Forelimb muscle (tissue), 1 donor: Measurements from ENCODE around the gene PWWP2A. TPM values are rescaled to one million over a fixed set of nuclear protein-coding genes. Genes with fewer than 3 reads are reported as not detected.

Source experiments
- DNase-seq: peaks from one replicate; pipeline ENCODE4 v3.0.0-alpha.2; 2013; ENCODE audit warnings: low read depth
- polyA plus RNA-seq: library from polyadenylated mRNA; unstranded; fragments of 120-200 nt; gene quantifications from one replicate; pipeline ENCODE4 v1.2.1, GENCODE V29; 2013; ENCODE audit not compliant: insufficient read length

PWWP2A gene
- polyA plus RNA-seq, 1 donor = 14.1 TPM

- DNase-seq = no peak
Measured at GRCh38 chr5:160133071-160133917, 14.0 kb upstream of the PWWP2A start.

GRCh38 chr5:160129841-160130240 is 10.6 kb upstream of the PWWP2A start:
- DNase-seq = no peak

DNA sequence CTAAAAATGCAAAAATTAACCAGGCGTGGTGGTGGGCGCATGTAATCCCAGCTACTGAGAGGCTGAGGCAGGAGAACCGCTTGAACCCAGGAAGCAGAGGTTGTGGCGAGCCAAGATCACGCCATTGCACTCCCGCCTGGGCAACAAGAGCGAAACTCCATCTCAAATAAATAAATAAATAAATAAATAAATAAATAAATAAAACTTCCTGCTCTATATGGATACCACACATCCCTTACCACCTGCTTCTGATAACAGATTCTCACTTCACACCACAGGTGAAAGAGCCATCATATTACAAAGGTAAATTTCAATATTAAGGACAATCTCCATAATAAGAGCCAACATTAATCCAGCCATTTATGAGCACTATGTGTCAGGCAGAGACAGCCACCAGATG is 9.4 kb upstream of the PWWP2A start:
- DNase-seq = no peak

GRCh38 chr5:160119905-160120266 is 636 bp upstream of the PWWP2A start:
- no peak for DNase-seq

- no peak for DNase-seq
Measured at GRCh38 chr5:160118349-160119141, 705 bp downstream of the PWWP2A start.

DNA sequence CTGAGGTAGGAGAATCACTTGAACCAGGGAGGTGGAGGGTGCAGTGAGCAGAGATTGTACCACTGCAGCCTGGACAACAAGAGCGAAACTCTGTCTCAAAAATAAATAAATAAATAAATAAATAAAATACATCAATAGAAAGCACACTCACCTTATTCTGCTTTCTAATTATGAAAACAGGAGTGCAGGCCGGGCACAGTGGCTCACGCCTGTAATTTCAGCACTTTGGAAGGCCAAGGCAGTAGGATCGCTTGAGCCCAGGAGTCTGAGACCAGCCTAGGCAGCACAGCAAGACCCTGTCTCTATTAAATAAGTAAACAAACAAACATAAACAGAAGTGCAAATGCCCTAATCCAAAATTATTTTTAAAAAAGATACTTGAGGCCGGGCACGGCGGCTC is 2.3 kb downstream of the PWWP2A start:
- no peak for DNase-seq

DNA sequence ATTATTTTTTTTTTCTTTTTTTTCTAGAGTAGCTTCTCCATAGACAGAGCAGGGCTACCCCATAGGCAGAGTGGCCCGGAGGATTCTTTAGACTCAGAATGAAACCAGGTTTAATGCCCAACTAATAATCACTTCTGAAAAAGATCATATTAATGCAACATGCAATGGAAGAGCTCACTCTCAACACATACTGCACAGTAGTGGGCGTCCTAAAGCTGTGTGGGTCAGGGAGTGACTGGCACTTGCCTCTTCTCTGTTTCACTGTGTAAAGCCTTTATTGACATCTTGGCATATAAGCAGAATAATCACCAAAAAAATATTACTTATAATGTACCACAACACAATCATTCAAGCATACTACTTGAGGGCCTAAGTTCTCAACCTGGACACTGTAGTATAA is 11.1 kb downstream of the PWWP2A start:
- no peak for DNase-seq

GRCh38 chr5:160105686-160106360 is 13.4 kb downstream of the PWWP2A start:
- DNase-seq = no peak

- no peak for DNase-seq
Measured at GRCh38 chr5:160097991-160098390, 21.3 kb downstream of the PWWP2A start.

DNA sequence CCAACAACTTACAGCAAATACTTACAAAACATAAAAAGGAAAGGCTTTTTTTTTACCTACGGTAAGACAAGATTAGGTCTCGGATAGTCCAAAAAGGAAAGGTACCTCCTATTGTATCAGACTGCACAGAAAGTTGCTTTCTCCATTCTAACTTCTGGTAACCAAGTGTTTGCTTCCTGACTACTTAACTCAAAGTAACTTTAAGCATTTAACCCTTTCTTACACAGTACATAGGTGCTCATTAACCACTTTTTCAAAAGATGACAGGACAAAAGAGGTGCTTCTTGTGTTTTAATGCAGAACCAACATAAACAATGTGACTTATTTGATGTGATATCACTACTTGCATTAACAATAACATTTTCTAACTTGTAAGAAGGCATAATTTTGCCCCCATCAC is 23.1 kb downstream of the PWWP2A start:
- no peak for DNase-seq

- DNase-seq = no peak
Measured at GRCh38 chr5:160092960-160093707, 26.1 kb downstream of the PWWP2A start.

DNA sequence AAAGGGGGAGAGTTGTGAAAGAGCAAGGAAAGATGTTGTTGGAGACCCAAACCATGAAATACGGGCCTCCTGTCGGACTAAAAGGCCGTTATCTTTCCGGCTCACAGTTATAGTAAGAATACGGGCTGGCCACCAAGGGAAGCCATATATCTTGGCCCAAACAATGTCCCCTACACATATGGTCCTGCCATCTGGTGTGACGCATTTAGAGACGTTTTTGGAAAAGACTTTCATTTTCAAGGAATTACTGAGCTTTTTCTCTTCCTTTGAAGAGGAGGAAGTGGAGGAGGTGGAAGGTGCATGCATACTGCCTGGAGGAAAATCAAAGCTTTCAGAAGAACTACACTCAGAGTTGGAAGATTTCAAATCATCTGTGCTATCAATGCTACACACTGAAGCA is 26.7 kb downstream of the PWWP2A start:
- no peak for DNase-seq

- no peak for DNase-seq
Measured at GRCh38 chr5:160090059-160090458, 29.2 kb downstream of the PWWP2A start.

DNA sequence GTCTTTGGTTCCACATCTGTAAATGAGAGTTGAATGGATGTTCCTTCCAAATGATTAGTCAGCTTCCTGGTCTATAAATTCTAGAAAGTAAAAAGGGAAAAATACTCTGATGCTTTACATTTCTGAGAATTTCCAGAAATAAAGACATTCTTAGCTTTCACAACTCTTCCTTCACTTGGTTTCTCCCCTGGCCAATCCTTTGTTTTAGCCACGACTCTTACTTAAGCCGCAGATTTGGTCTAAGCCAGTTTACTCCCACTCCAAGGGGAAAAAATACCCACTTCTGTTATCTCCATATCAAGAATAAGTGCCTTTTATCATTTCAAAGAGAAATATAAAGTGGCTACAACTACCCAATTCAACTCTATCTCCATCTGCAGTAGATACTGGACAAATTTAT is 29.7 kb downstream of the PWWP2A start:
- no peak for DNase-seq

GRCh38 chr5:160088805-160089204 is 30.4 kb downstream of the PWWP2A start:
- no peak for DNase-seq

DNA sequence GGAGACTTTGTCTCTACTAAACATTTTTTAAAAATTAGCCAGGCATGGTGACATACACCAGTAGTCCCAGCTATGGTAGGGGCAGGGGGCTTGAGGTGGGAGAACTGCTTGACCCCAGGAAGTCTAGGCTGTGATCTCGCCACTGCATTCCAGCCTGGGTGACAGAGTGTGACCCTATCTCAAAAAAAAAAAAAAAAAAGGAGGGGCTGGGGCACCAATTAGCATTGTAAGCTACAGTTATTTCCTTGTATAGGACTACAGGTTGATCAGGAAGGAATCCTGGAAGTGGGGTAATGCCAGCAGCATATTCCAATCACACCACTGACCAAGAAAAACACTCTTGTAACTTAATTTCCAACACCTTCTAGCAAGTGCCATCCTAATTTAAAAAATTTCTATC is 32.1 kb downstream of the PWWP2A start:
- DNase-seq = no peak

DNA sequence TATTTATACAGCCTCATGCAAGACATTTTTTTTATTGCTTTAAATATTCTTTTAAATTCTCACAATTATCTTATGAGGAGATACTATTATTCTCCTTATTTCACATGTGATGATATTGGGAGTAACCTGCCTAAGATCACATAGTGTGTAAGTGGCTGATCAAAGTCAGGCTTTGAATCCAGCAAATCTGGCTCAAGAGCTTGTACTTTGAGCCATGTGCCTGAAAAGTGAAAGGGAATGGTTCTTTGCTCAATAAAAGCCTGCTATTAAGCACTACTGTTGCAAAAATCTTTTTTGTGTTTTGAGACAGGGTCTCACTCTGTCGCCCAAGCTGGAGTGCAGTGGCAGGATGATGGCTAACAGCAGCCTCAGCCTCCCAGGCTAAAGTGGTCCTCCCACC is 35.1 kb downstream of the PWWP2A start:
- no peak for DNase-seq

- no peak for DNase-seq
Measured at GRCh38 chr5:160083501-160083900, 35.7 kb downstream of the PWWP2A start.

GRCh38 chr5:160082614-160083500 is 36.4 kb downstream of the PWWP2A start:
- no peak for DNase-seq

- no peak for DNase-seq
Measured at GRCh38 chr5:160081495-160081894, 37.8 kb downstream of the PWWP2A start.

DNA sequence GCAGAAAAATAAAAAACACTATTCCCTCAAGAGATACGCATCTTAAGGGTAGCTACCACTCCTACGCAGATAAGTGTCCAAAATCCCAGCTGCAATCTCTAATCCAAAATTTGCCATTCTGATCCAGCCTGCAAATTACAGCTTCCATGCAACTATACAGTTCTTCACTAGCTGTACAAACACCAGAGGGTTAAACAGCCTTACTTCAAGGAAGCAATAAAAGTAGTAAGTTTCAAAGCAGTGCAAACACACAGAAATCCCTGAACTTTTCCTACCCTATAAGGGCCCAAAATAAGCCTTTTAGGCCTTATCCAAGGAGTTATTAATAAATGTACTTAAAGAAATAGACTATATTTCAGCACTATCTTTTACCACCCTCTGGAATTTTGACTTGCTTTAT is 39.5 kb downstream of the PWWP2A start:
- no peak for DNase-seq
